C4-2B (cell line): ENCODE results near the gene BAHCC1.

Source experiments
- CTCF ChIP-seq: fragments of 450-650 bp; conservative IDR thresholded peaks from 2 replicates; pipeline ENCODE4 v1.5.1; 2017; ENCODE audit warnings: mild to moderate bottlenecking
- ZFX ChIP-seq: fragments of 450-650 bp; IDR thresholded peaks from 2 replicates; pipeline ENCODE4 v1.6.1; 2017

GRCh38 chr17:81374890-81375289 lies 20.4 kb upstream of the BAHCC1 start:
- TF ChIP-seq CTCF (no peak), ZFX (no peak)
